Measurements from ENCODE around the gene PDHA1.
A peak's percentile ranks its signal among the peaks of the same experiment; 100 is the strongest.

- TF ChIP-seq, protein P1, sequence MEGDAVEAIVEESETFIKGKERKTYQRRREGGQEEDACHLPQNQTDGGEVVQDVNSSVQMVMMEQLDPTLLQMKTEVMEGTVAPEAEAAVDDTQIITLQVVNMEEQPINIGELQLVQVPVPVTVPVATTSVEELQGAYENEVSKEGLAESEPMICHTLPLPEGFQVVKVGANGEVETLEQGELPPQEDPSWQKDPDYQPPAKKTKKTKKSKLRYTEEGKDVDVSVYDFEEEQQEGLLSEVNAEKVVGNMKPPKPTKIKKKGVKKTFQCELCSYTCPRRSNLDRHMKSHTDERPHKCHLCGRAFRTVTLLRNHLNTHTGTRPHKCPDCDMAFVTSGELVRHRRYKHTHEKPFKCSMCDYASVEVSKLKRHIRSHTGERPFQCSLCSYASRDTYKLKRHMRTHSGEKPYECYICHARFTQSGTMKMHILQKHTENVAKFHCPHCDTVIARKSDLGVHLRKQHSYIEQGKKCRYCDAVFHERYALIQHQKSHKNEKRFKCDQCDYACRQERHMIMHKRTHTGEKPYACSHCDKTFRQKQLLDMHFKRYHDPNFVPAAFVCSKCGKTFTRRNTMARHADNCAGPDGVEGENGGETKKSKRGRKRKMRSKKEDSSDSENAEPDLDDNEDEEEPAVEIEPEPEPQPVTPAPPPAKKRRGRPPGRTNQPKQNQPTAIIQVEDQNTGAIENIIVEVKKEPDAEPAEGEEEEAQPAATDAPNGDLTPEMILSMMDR (conservative IDR thresholded peaks at IDR 0.05; ENCODE audit: low read depth, low read length), result no peak
- TF ChIP-seq RFX5 (IDR thresholded peaks at IDR 0.05; ENCODE audit: low read depth, low read length) (no peak), RAD21 (IDR thresholded peaks at IDR 0.05; ENCODE audit: low read length) (no peak), SMC3 (IDR thresholded peaks at IDR 0.05; ENCODE audit: low read depth, low read length) (no peak), POLR2A (IDR thresholded peaks at IDR 0.05; ENCODE audit: low read depth, low read length) (peak; percentile 71), RCOR1 (IDR thresholded peaks at IDR 0.05; ENCODE audit: insufficient replicate concordance, low read length) (no peak), NFE2L2 (IDR thresholded peaks at IDR 0.05; ENCODE audit: low read depth, low read length) (no peak), ELK1 (IDR thresholded peaks at IDR 0.05; ENCODE audit: borderline replicate concordance, low read depth, low read length) (no peak), MAFK (IDR thresholded peaks at IDR 0.05; ENCODE audit: low read depth, low read length) (no peak), BHLHE40 (IDR thresholded peaks at IDR 0.05; ENCODE audit: low read depth, low read length) (no peak; the same call in 1 of the 2 replicates)
- TF ChIP-seq, protein P2, sequence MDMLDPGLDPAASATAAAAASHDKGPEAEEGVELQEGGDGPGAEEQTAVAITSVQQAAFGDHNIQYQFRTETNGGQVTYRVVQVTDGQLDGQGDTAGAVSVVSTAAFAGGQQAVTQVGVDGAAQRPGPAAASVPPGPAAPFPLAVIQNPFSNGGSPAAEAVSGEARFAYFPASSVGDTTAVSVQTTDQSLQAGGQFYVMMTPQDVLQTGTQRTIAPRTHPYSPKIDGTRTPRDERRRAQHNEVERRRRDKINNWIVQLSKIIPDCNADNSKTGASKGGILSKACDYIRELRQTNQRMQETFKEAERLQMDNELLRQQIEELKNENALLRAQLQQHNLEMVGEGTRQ (IDR thresholded peaks at IDR 0.05; ENCODE audit: low read depth, low read length), result no peak
Measured at GRCh38 chrX:19343535-19344408, at the start of gene PDHA1.

All from IMR-90 (cell line).